H1 (cell line): ENCODE results near the gene PTPN9. TPM values are rescaled to one million over a fixed set of nuclear protein-coding genes. Genes with fewer than 3 reads are reported as not detected.

Source experiments
- CTCF ChIA-PET: fragments of 300-600 bp; sonication (Branson Sonifier 250); formaldehyde crosslinking; loops from one replicate; lab custom pipeline; 2021; ENCODE audit not compliant: partially characterized antibody; lab: Charles Lee
- POLR2A ChIA-PET: fragments of 300-600 bp; sonication (Branson Sonifier 250); formaldehyde crosslinking; loops from one replicate; lab custom pipeline; 2021; ENCODE audit warnings: inconsistent platforms; ENCODE audit not compliant: partially characterized antibody; lab: Charles Lee
- DNase-seq, 2 experiments: peaks; one replicate each; pipeline versions ENCODE4 v3.0.0 to v3.0.0-alpha.2; 2010 to 2022; ENCODE audit warnings: low spot score in 2 of 2, low read depth in 1 of 2, mixed read lengths in 1 of 2
- FAIRE-seq: peaks from 2 replicates; lab custom pipeline; 2011; peaks lifted over from hg19 to GRCh38; lab: Jason Lieb, UNC
- H2AFZ ChIP-seq: 2 replicates; pipeline ENCODE4 v1.8.1; 2012; ENCODE audit warnings: low read length, inconsistent platforms
- H2AK5ac ChIP-seq: 2 replicates; pipeline ENCODE4 v1.6.1; 2013; ENCODE audit warnings: low read depth, low read length
- H2BK120ac ChIP-seq: replicated peaks from 2 replicates; pipeline ENCODE3; 2013; ENCODE audit warnings: low read depth, low read length, inconsistent platforms
- H2BK12ac ChIP-seq: 2 replicates; pipeline ENCODE4 v1.6.1; 2013; ENCODE audit warnings: low read depth, low read length
- H2BK15ac ChIP-seq: 2 replicates; pipeline ENCODE4 v1.6.1; 2013; ENCODE audit warnings: low read length
- H2BK20ac ChIP-seq: 2 replicates; pipeline ENCODE4 v1.6.1; 2013; ENCODE audit warnings: low read length
- H2BK5ac ChIP-seq: 2 replicates; pipeline ENCODE4 v1.6.1; 2013; ENCODE audit warnings: low read depth, low read length
- H3K14ac ChIP-seq: 2 replicates; pipeline ENCODE4 v1.6.1; 2013; ENCODE audit warnings: inconsistent platforms; ENCODE audit not compliant: insufficient read length
- H3K18ac ChIP-seq: 2 replicates; pipeline ENCODE4 v1.6.1; 2013; ENCODE audit warnings: low read length; ENCODE audit errors: extremely low read depth
- H3K23ac ChIP-seq: 2 replicates; pipeline ENCODE4 v1.6.1; 2013; ENCODE audit warnings: inconsistent platforms; ENCODE audit not compliant: insufficient read length
- H3K23me2 ChIP-seq: 2 replicates; pipeline ENCODE4 v1.6.1; 2013; ENCODE audit warnings: low read depth, low read length
- H3K27ac ChIP-seq: 2 replicates; pipeline ENCODE4 v1.6.1; 2011; ENCODE audit warnings: low read depth, low read length, inconsistent platforms
- H3K27me3 ChIP-seq, 4 experiments: replicated peaks in 1 of 4; 1 replicate in 1 of 4; 2 replicates in 3 of 4; pipeline versions ENCODE4 v1.6.1 to v1.8.1; 2011 to 2013; ENCODE audit warnings: low read length in 3 of 4, mild to moderate bottlenecking in 3 of 4, inconsistent platforms in 2 of 4, mixed read lengths in 2 of 4, moderate library complexity in 1 of 4; ENCODE audit not compliant: control insufficient read depth in 3 of 4, insufficient read depth in 3 of 4; ENCODE audit errors: extremely low read depth in 1 of 4
- H3K36me3 ChIP-seq, 4 experiments: 2 replicates each; pipeline versions ENCODE4 v1.6.1 to v1.8.1; 2011 to 2013; ENCODE audit warnings: mild to moderate bottlenecking in 4 of 4, low read length in 3 of 4, moderate library complexity in 2 of 4, control low read depth in 1 of 4, inconsistent platforms in 1 of 4; ENCODE audit not compliant: insufficient read depth in 4 of 4, control insufficient read depth in 2 of 4
- H3K4ac ChIP-seq: replicated peaks from 2 replicates; pipeline ENCODE3; 2013; ENCODE audit warnings: low read length, low read depth, mixed read lengths, inconsistent platforms; ENCODE audit not compliant: insufficient read length
- H3K4me1 ChIP-seq, 4 experiments: replicated peaks in 1 of 4; 1 replicate in 1 of 4; 2 replicates in 3 of 4; pipeline versions ENCODE4 v1.6.1 to v1.8.1; 2011 to 2013; ENCODE audit warnings: low read length in 3 of 4, inconsistent platforms in 2 of 4, mixed read lengths in 1 of 4; ENCODE audit not compliant: insufficient read depth in 4 of 4, control insufficient read depth in 3 of 4
- H3K4me2 ChIP-seq, 2 experiments: 2 replicates each; pipeline versions ENCODE4 v1.6.1 to v1.8.1; 2011 to 2013; ENCODE audit warnings: low read depth in 2 of 2, low read length in 2 of 2, control low read depth in 1 of 2, inconsistent platforms in 1 of 2, mild to moderate bottlenecking in 1 of 2; ENCODE audit not compliant: insufficient read depth in 1 of 2
- H3K4me3 ChIP-seq, 4 experiments: fragments of 200-600, 300-600 bp in 1 of 4; sonication (generic), shearing (Covaris generic), sonication (Bioruptor Twin) in 1 of 4; 2 replicates each; pipeline versions ENCODE4 v1.5.1 to v1.8.1; 2011 to 2016; ENCODE audit warnings: low read length in 4 of 4, low read depth in 3 of 4, control low read depth in 2 of 4, inconsistent platforms in 2 of 4, mild to moderate bottlenecking in 2 of 4, mixed read lengths in 1 of 4, moderate library complexity in 1 of 4; ENCODE audit not compliant: insufficient read depth in 2 of 4; ENCODE audit errors: extremely low read depth in 1 of 4
- H3K56ac ChIP-seq: replicated peaks from 2 replicates; pipeline ENCODE3; 2013; ENCODE audit warnings: low read depth, mild to moderate bottlenecking, mixed read lengths, low read length, inconsistent platforms; ENCODE audit not compliant: insufficient read length
- H3K79me1 ChIP-seq: 2 replicates; pipeline ENCODE4 v1.6.1; 2013; ENCODE audit warnings: low read depth, low read length, control low read depth
- H3K79me2 ChIP-seq, 2 experiments: 2 replicates each; pipeline versions ENCODE4 v1.6.1 to v1.8.1; 2012 to 2013; ENCODE audit warnings: low read length in 2 of 2, mild to moderate bottlenecking in 2 of 2, inconsistent platforms in 1 of 2; ENCODE audit not compliant: insufficient read depth in 2 of 2, control insufficient read depth in 1 of 2
- H3K9ac ChIP-seq, 4 experiments: replicated peaks in 1 of 4; 1 replicate in 1 of 4; 2 replicates in 3 of 4; pipeline versions ENCODE4 v1.6.1 to v1.8.1; 2011 to 2013; ENCODE audit warnings: low read depth in 3 of 4, low read length in 3 of 4, control low read depth in 2 of 4, mild to moderate bottlenecking in 2 of 4, moderate library complexity in 2 of 4, inconsistent platforms in 1 of 4; ENCODE audit errors: extremely low read depth in 1 of 4
- H3K9me3 ChIP-seq, 2 experiments: 2 replicates each; pipeline versions ENCODE4 v1.6.1 to v1.8.1; 2012 to 2013; ENCODE audit warnings: mild to moderate bottlenecking in 2 of 2, moderate library complexity in 2 of 2, control low read depth in 1 of 2, inconsistent platforms in 1 of 2, low read depth in 1 of 2, low read length in 1 of 2, mixed read lengths in 1 of 2; ENCODE audit not compliant: insufficient read depth in 2 of 2
- H4K20me1 ChIP-seq, 2 experiments: replicated peaks in 1 of 2; 2 replicates each; pipeline versions ENCODE3 to v1.8.1; 2011 to 2013; ENCODE audit warnings: inconsistent platforms in 2 of 2, low read length in 2 of 2, mild to moderate bottlenecking in 1 of 2; ENCODE audit not compliant: insufficient read depth in 2 of 2, control insufficient read depth in 1 of 2
- H4K5ac ChIP-seq: 2 replicates; pipeline ENCODE4 v1.6.1; 2013; ENCODE audit warnings: low read length, low read depth, mixed read lengths, inconsistent platforms; ENCODE audit not compliant: insufficient read length
- H4K8ac ChIP-seq: 2 replicates; pipeline ENCODE4 v1.8.0; 2013; ENCODE audit warnings: mild to moderate bottlenecking, moderate library complexity, low read length, inconsistent platforms; ENCODE audit not compliant: insufficient read depth; ENCODE audit errors: extremely low read depth
- H4K91ac ChIP-seq: replicated peaks from 2 replicates; pipeline ENCODE3; 2013; ENCODE audit warnings: low read length, mixed read lengths, inconsistent platforms; ENCODE audit not compliant: insufficient read length
- CREB1 ChIP-seq: IDR thresholded peaks from 2 replicates; pipeline ENCODE4 v1.6.1; 2012; ENCODE audit warnings: inconsistent platforms
- NRF1 ChIP-seq: IDR thresholded peaks from 2 replicates; pipeline ENCODE4 v1.6.1; 2011; ENCODE audit warnings: mild to moderate bottlenecking, low read depth, low read length, improper control_type of control experiment
- RXRA ChIP-seq: IDR thresholded peaks from 2 replicates; pipeline ENCODE4 v1.6.1; 2011; ENCODE audit warnings: low read depth, mild to moderate bottlenecking, low read length, moderate library complexity; ENCODE audit not compliant: insufficient read depth
- SIRT6 ChIP-seq: IDR thresholded peaks from one replicate; pipeline ENCODE4 v1.7.1; 2012; ENCODE audit warnings: low read length, inconsistent platforms
- YY1 ChIP-seq: IDR thresholded peaks from 2 replicates; pipeline ENCODE4 v1.6.1; 2011; ENCODE audit warnings: low read depth, mild to moderate bottlenecking, low read length
- ZNF274 ChIP-seq: IDR thresholded peaks from 2 replicates; pipeline ENCODE4 v1.7.0; 2012; ENCODE audit warnings: low read length, borderline replicate concordance; ENCODE audit errors: extremely low read depth
- WGBS, 2 experiments: shearing (Covaris generic) in 1 of 2; methylation state at CpG; one replicate each; pipeline versions ENCODE4 v1.1.6 to v1.1.7; 2013 to 2015; ENCODE audit warnings: low lambda C conversion rate in 2 of 2, mixed read lengths in 2 of 2, inconsistent platforms in 1 of 2, low coverage in 1 of 2, missing lambda C conversion rate in 1 of 2; ENCODE audit not compliant: insufficient replicate concordance in 2 of 2, insufficient coverage in 1 of 2, insufficient read length in 1 of 2; ENCODE audit errors: extremely low coverage in 1 of 2, missing lambda C conversion rate in 1 of 2; 5-methylcytosine and 5-hydroxymethylcytosine counted together
- polyA plus RNA-seq, 7 experiments: library from polyadenylated mRNA; depleted of rRNA in 3 of 7; stranded (reverse) in 5 of 7; unstranded in 2 of 7; fragments of >200 nt in 5 of 7; fragments of 200-250 nt in 2 of 7; gene quantifications; 1 replicate in 5 of 7; 2 replicates in 1 of 7; 4 replicates in 1 of 7; pipeline versions ENCODE4 v1.2.1 to v1.2.3, GENCODE V29; 2011 to 2013; ENCODE audit warnings: missing spikeins in 2 of 7, mixed read lengths in 2 of 7
- total RNA-seq: library from RNA; stranded (reverse); fragmentation: NEBNext Ultra II Directional; extraction: Animal tissue kit (Norgen Biotek cat#: 25700); gene quantifications from 2 replicates; pipeline ENCODE4 v1.2.1, GENCODE V29; 2021

The PTPN9 gene
- total and polyA plus RNA-seq, 2 of the 8 experiments (the other 6 are each of a cell fraction or from before 2014, with no cell fraction given), result 46.6 to 57.4 TPM

DNA sequence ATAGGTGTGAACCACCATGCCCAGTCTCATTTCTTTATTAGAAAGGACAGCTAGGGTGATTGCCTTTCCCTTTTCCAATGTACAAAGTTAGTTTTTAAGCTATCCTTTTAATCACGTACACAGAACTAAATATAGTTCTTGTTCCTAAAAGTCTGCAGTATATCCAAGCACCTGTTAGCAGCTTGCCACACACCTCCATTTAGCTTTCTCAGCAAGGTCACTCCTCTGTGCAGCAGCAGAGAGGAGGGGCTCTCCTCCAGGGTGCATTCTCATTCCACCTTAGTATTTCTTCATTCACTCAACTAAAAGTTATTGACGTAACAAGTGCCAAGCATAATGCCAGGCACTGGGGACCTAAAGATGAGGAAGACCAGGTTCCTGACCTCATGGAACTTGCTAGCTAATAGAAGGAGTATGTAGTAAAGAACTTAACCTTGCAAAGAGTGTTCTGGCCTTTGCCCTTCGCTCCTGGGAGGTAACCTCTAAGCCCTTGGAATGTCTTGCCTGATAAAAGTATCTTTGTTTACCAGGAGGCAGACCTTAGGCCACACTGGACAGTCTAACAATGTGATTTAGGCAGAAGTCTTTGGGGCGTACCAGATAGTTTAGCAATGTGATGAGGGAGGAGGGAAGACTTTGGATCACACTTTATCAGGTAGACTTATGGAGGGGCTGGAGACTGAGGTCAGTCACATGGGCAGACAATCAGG is 12.7 kb upstream of the PTPN9 start:
- H2BK12ac ChIP-seq, result no peak overlapping the region
- no peak overlapping the region for H3K4ac ChIP-seq
- no peak overlapping the region for H3K9ac ChIP-seq
- no peak overlapping the region for H3K4me2 ChIP-seq
- no peak overlapping the region for H2AFZ ChIP-seq
- no peak overlapping the region for H2AK5ac ChIP-seq
- no peak overlapping the region for H3K56ac ChIP-seq
- H3K23me2 ChIP-seq, result no peaks in the 10 kb centered on the region
- ChIA-PET POLR2A (interaction anchor here (1.0 to 2.7 kb wide), 4 partner anchors 8 to 168 kb away, joined by 3 to 9 read pairs (median 4); partner anchors contain the start of gene PTPN9), CTCF (interaction anchor here (0.9 to 4.2 kb wide), 6 partner anchors 10 to 223 kb away, joined by 3 to 23 read pairs (median 3); partner anchors contain the start of gene MAN2C1)
- H2BK120ac ChIP-seq, result no peak overlapping the region
- H4K8ac ChIP-seq, result no peak overlapping the region
- no peak overlapping the region for H3K14ac ChIP-seq
- no peak overlapping the region for H2BK15ac ChIP-seq
- no peak for FAIRE-seq
- no peak overlapping the region for H2BK20ac ChIP-seq
- no peaks in the 10 kb centered on the region for H4K20me1 ChIP-seq
- TF ChIP-seq CREB1 (no peak), NRF1 (no peak), SIRT6 (no peak), YY1 (no peak), RXRA (no peak), ZNF274 (no peak)
- DNase-seq, result no peak
- no peaks in the 10 kb centered on the region for H3K79me2 ChIP-seq
- no peak overlapping the region for H3K23ac ChIP-seq
- H3K4me3 ChIP-seq, result no peak overlapping the region
- no peak overlapping the region for H4K91ac ChIP-seq
- no peak overlapping the region for H3K18ac ChIP-seq
- no peak overlapping the region for H2BK5ac ChIP-seq
- no peaks in the 10 kb centered on the region for H3K9me3 ChIP-seq
- 97% methylated on average over 4 of the region's 4 CpGs; no CpG with 5 or more reads in 1 of the 2 experiments for whole genome bisulfite sequencing, 2 experiments
- H3K36me3 ChIP-seq, result peaks cover 0 to 5% (median 1%) of the 10 kb centered on the region in 4 experiments; a peak in 3 of 8 replicates
- no peak overlapping the region for H4K5ac ChIP-seq
- no peaks in the 10 kb centered on the region for H3K27me3 ChIP-seq
- H3K4me1 ChIP-seq, result no peaks in the 10 kb centered on the region
- no peaks in the 10 kb centered on the region for H3K79me1 ChIP-seq
- no peak overlapping the region for H3K27ac ChIP-seq
